ENCODE results near the gene NID2.

NID2 gene

GRCh38 chr14:52051871-52052270 is 17.0 kb downstream of the NID2 start:
- DNase-seq, result no peak

DNA sequence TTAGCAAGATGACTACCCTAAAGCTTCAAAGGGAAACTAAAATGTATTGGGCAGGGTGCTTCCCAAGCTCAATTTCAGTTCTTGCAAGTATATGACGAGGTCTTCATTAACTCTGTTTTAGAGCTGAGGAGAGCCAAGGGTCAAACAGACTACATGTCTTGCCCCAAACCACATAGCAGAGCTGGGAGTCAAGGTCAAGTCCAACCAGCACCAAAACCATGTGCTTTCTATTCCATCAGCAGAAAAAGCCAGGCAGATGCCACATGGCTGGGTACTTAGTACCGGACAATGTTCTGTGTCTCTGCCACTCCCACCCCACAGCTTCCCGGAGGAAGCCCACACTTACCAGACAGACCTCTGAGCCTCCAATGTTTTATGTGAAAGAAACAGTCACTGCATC is 17.6 kb downstream of the NID2 start:
- DNase-seq, result no peak

GRCh38 chr14:52049721-52050588 is 18.9 kb downstream of the NID2 start:
- DNase-seq, result no peak

- DNase-seq, result no peak
These were observed 19.6 kb downstream of the NID2 start for GRCh38 chr14:52049271-52049670.

GRCh38 chr14:52048641-52049204 is 20.1 kb downstream of the NID2 start:
- no peak for DNase-seq

GRCh38 chr14:52048116-52048515 is 20.7 kb downstream of the NID2 start:
- no peak for DNase-seq

GRCh38 chr14:52046376-52046917 is 22.4 kb downstream of the NID2 start:
- DNase-seq, result no peak

GRCh38 chr14:52044791-52045522 is 23.9 kb downstream of the NID2 start:
- DNase-seq, result no peak

DNA sequence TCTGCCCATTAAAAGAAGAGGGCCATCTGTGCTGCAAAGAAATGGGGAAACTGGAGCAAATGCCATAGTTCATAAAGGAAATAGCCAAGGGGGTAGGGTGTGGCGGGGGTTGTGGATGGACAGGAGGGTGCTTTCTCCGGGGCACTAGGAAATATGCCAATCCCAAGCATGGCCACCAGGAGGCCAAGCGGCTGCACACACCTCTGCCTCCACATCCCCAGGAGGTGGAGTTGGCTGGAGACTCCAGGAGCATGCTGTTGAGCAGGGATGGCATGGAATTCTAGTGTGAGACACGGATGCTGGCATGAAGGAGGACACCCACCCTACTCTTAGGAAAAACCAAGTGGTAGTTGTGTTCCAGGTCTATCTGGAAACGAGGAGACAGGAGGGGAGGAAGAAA is 25.2 kb downstream of the NID2 start:
- peak; percentile 26 for DNase-seq

GRCh38 chr14:52042371-52043289 is 26.2 kb downstream of the NID2 start:
- no peak for DNase-seq

DNA sequence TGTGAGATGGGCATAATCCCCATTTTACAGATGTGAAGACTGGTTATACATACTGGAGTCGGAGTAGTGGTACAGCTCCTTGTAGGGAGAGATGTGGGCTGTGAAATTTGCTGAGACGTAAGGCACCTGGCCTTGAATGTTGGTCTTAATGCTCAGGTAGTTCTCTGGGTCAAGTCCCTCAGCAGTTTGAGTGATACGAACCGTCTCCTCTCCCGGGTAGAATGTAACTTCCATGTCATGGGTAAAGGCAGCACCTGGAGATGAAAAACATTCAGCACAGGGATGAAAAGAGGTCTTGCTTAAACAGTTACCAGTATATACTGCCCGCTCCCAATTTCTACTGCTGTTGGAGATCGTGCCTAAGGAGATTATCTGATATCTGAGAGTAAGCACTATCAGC is 28.3 kb downstream of the NID2 start:
- no peak for DNase-seq

- no peak for DNase-seq
These were observed 29.6 kb downstream of the NID2 start for GRCh38 chr14:52039124-52039815.

GRCh38 chr14:52033101-52033642 is 35.7 kb downstream of the NID2 start:
- DNase-seq, result no peak

- no peak for DNase-seq
These were observed 36.6 kb downstream of the NID2 start for GRCh38 chr14:52032204-52032801.

DNA sequence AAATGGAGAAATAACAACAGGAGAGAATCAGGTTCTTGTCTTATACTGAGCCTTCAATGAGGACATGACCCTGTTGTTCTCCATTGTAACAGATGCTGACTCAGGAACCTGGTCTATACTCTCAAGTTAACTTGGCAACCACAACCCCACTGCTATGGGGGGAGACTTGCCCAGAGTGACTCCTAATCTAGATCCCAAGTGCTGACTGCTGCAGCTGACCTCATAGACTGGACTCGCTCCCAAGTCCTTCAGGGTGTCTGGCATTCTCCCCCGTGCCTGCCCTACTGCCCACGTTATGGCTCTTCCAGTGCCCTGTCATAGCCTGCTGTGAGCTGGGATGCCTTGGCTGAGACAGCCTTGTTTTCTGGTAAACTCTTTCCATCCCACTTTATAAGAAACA is 37.1 kb downstream of the NID2 start:
- no peak for DNase-seq

GRCh38 chr14:52029881-52030280 is 39.0 kb downstream of the NID2 start:
- no peak for DNase-seq

DNA sequence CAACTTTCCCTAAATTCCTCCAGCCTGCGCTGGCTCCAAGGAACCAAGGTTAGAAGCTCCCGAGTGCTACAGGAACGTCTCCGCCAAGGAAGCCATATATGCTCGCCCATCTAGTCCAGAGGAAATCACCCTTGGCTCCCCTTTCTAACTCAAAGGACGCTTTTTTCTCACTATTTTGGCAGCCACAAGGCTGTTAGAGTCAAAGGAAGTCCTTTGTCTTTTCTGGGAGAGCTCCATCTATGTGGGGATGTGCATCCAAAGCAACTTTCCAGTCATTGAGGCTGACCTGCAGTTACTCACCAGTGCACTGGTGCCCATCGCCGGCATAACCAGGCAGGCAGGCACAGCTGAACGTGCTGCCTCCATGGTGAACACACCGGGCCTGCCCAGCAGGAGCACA is 42.0 kb downstream of the NID2 start:
- no peak for DNase-seq

DNA sequence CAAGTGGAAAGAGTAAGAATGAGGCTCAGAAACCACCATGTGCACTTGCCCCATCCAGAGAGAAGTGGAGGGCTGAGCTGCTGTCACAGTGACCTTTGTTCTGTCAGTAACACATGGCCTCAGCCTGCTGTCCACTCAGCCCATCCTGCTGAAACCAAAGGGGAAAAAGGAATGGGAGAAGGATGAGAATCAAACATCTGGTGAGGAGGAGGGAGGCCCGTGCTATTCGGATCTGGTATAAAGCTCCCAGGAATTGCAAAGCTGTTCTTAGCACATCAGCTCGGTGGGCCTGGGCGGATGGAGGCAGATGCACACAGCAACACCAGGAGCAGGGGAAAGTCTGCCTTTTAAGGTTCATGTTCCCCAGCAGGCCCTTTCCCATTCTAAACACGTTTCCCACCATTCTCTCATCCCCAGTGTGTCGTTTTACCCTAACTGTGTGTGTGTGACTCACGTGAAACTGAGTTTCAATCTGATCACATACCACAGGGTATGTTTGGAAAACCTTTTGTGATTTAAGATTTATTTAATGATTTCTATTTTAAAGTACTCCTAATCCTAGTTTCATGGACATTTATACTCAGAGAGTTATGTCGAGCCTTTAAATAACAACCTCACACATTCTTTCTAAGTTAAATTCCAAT is 42.7 kb downstream of the NID2 start:
- no peak for DNase-seq

DNA sequence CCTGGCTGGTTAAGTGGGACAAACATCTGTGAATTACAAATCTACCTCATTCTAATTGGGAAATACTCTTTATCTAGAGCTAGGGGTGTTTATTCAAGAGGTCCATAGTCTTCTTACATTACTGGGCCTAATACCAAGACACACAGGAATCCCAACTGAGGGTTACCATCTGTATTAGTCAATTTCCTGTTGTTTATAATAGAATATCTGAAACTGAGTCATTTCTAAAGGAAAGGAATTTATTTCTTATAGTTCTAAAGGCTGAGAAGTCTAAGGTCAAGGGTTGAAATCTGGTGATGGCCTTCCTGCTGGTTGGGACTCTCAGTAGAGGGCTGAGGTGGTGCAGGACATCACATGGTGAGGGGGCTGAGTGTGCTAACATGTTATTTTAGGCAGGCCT is 43.5 kb downstream of the NID2 start:
- no peak for DNase-seq

GRCh38 chr14:52023518-52023917 is 45.3 kb downstream of the NID2 start:
- no peak for DNase-seq

Measured in activated CD4-positive, alpha-beta T cell treated with anti-CD3 and anti-CD28 coated beads, Interleukin-2, Interleukin-6, amounts not matched to agents 100 ng/mL and 50 ng/mL, durations not matched to agents 16 hours and 8 hours (primary cell).